Neuronal stem cell (in vitro differentiated cells): ENCODE data around the gene CRHR2.

ENCODE experiments used
- DNase-seq: peaks from one replicate; pipeline ENCODE4 v3.0.0-alpha.2; 2013; ENCODE audit warnings: low spot score
- H2AFZ ChIP-seq: one replicate; pipeline ENCODE4 v1.6.1; 2013; ENCODE audit warnings: mild to moderate bottlenecking, low read length, inconsistent platforms
- H2AK5ac ChIP-seq: 2 replicates; pipeline ENCODE4 v1.6.1; 2013; ENCODE audit warnings: low read depth, mild to moderate bottlenecking, inconsistent platforms, low read length, moderate library complexity, mixed read lengths
- H2BK120ac ChIP-seq: 2 replicates; pipeline ENCODE4 v1.6.1; 2013; ENCODE audit warnings: low read depth, mild to moderate bottlenecking, inconsistent platforms, low read length, moderate library complexity, mixed read lengths
- H2BK12ac ChIP-seq: one replicate; pipeline ENCODE4 v1.6.1; 2013; ENCODE audit warnings: low read length, inconsistent platforms
- H2BK15ac ChIP-seq: 2 replicates; pipeline ENCODE4 v1.6.1; 2013; ENCODE audit warnings: mild to moderate bottlenecking, low read length, inconsistent platforms, mixed read lengths
- H2BK5ac ChIP-seq: one replicate; pipeline ENCODE4 v1.6.1; 2013; ENCODE audit warnings: inconsistent platforms, mild to moderate bottlenecking, low read length, moderate library complexity
- H3K14ac ChIP-seq: one replicate; pipeline ENCODE4 v1.6.1; 2013; ENCODE audit warnings: low read length, inconsistent platforms
- H3K18ac ChIP-seq: 2 replicates; pipeline ENCODE4 v1.6.1; 2013; ENCODE audit warnings: low read length, inconsistent platforms
- H3K23ac ChIP-seq: 2 replicates; pipeline ENCODE4 v1.6.1; 2013; ENCODE audit warnings: low read depth, mild to moderate bottlenecking, mixed read lengths, low read length, inconsistent platforms; ENCODE audit not compliant: poor library complexity
- H3K27ac ChIP-seq: replicated peaks from 3 replicates; pipeline ENCODE4 v1.5.1; 2013; ENCODE audit warnings: low read length, inconsistent platforms
- H3K27me3 ChIP-seq, 3 experiments: 2 replicates each; pipeline ENCODE4 v1.6.1; 2013; ENCODE audit warnings: low read length in 3 of 3, mild to moderate bottlenecking in 2 of 3, inconsistent platforms in 1 of 3, low read depth in 1 of 3, mixed read lengths in 1 of 3, moderate library complexity in 1 of 3; ENCODE audit not compliant: control insufficient read depth in 3 of 3, insufficient read depth in 3 of 3
- H3K36me3 ChIP-seq, 2 donors: replicated peaks in 1 of 2; 2 replicates each; pipeline ENCODE4 v1.6.1; 2013; ENCODE audit warnings: low read length in 2 of 2; ENCODE audit not compliant: control insufficient read depth in 2 of 2, insufficient read depth in 2 of 2
- H3K4ac ChIP-seq: 2 replicates; pipeline ENCODE4 v1.6.1; 2013; ENCODE audit warnings: inconsistent platforms, mild to moderate bottlenecking, low read length, moderate library complexity
- H3K4me1 ChIP-seq, 2 donors: 1 replicate in 1 of 2; 2 replicates in 1 of 2; pipeline ENCODE4 v1.6.1; 2013; ENCODE audit warnings: low read length in 2 of 2, low read depth in 1 of 2; ENCODE audit not compliant: control insufficient read depth in 2 of 2, insufficient read depth in 1 of 2
- H3K4me2 ChIP-seq: one replicate; pipeline ENCODE4 v1.6.1; 2013; ENCODE audit warnings: mild to moderate bottlenecking, low read length, inconsistent platforms; ENCODE audit not compliant: insufficient read depth, poor library complexity, severe bottlenecking
- H3K4me3 ChIP-seq, 2 donors: 2 replicates each; pipeline ENCODE4 v1.5.1; 2013; ENCODE audit warnings: low read length in 2 of 2, mild to moderate bottlenecking in 2 of 2, inconsistent platforms in 1 of 2, moderate library complexity in 1 of 2
- H3K79me1 ChIP-seq: one replicate; pipeline ENCODE4 v1.6.1; 2013; ENCODE audit warnings: low read depth, mild to moderate bottlenecking, inconsistent platforms, low read length, moderate library complexity
- H3K9ac ChIP-seq: one replicate; pipeline ENCODE4 v1.6.1; 2013; ENCODE audit warnings: mild to moderate bottlenecking, low read depth, low read length, inconsistent platforms; ENCODE audit not compliant: poor library complexity
- H3K9me3 ChIP-seq, 2 donors: replicated peaks in 1 of 2; 2 replicates each; pipeline versions ENCODE3 to v1.6.1; 2013; ENCODE audit warnings: low read length in 2 of 2, mild to moderate bottlenecking in 2 of 2, inconsistent platforms in 1 of 2, low read depth in 1 of 2, mixed read lengths in 1 of 2, moderate library complexity in 1 of 2; ENCODE audit not compliant: control insufficient read depth in 2 of 2, insufficient read depth in 1 of 2
- H4K8ac ChIP-seq: one replicate; pipeline ENCODE4 v1.6.1; 2013; ENCODE audit warnings: low read depth, mild to moderate bottlenecking, inconsistent platforms, low read length, moderate library complexity
- H4K91ac ChIP-seq: one replicate; pipeline ENCODE4 v1.6.1; 2013; ENCODE audit warnings: low read length, low read depth, mild to moderate bottlenecking, inconsistent platforms; ENCODE audit not compliant: poor library complexity
- WGBS, 2 donors: extraction: QIAGEN DNeasy Blood & Tissue Kit; methylation state at CpG; one replicate each; pipeline ENCODE4 v1.1.7; 2013; ENCODE audit warnings: missing lambda C conversion rate in 2 of 2, mixed read lengths in 1 of 2; ENCODE audit not compliant: insufficient read length in 2 of 2, insufficient replicate concordance in 1 of 2; ENCODE audit errors: extremely low coverage in 2 of 2; 5-methylcytosine and 5-hydroxymethylcytosine counted together

CRHR2 gene

GRCh38 chr7:30683816-30684215 is 1.6 kb upstream of the CRHR2 start:
- no peak overlapping the region for H3K4ac ChIP-seq
- no peak overlapping the region for H2BK15ac ChIP-seq
- no peaks in the 10 kb centered on the region for H3K36me3 ChIP-seq
- H3K18ac ChIP-seq: peak overlapping the region; percentile 23
- H3K9ac ChIP-seq: no peak overlapping the region
- no peak overlapping the region for H3K27ac ChIP-seq
- H2AK5ac ChIP-seq: no peak overlapping the region
- no peak overlapping the region for H3K14ac ChIP-seq
- no peak overlapping the region for H2BK120ac ChIP-seq
- no peak overlapping the region for H4K91ac ChIP-seq
- H2BK5ac ChIP-seq: no peak overlapping the region
- H3K4me1 ChIP-seq: peaks cover 13 to 26% of the 10 kb centered on the region in 2 donors
- peaks cover 3 to 78% (median 31%) of the 10 kb centered on the region in 3 experiments for H3K27me3 ChIP-seq
- H3K79me1 ChIP-seq: no peaks in the 10 kb centered on the region
- H3K4me2 ChIP-seq: no peak overlapping the region
- H3K4me3 ChIP-seq: no peak overlapping the region
- no peak overlapping the region for H2AFZ ChIP-seq
- WGBS, 2 donors: no CpG with 5 or more reads among the region's 3 CpGs
- peaks cover 0 to 2% of the 10 kb centered on the region in 2 donors for H3K9me3 ChIP-seq
- no peak overlapping the region for H3K23ac ChIP-seq
- DNase-seq: no peak
- H2BK12ac ChIP-seq: no peak overlapping the region
- no peak overlapping the region for H4K8ac ChIP-seq

- Histone ChIP-seq H3K23ac (no peak overlapping the region), H3K27me3 (peaks cover 3 to 81% (median 31%) of the 10 kb centered on the region in 3 experiments)
- WGBS, 2 donors: no CpG with 5 or more reads among the region's 5 CpGs
Measured at GRCh38 chr7:30683306-30683705, 1.1 kb upstream of the CRHR2 start.

GRCh38 chr7:30681815-30682211 is 443 bp downstream of the CRHR2 start:
- H2AK5ac ChIP-seq: no peak overlapping the region
- H3K27me3 ChIP-seq: peaks cover 3 to 86% (median 31%) of the 10 kb centered on the region in 3 experiments
- H3K9me3 ChIP-seq: no peaks in the 10 kb centered on the region
- no peak for DNase-seq
- H4K91ac ChIP-seq: no peak overlapping the region
- H3K4me2 ChIP-seq: peak overlapping the region; percentile 99
- H3K14ac ChIP-seq: peak overlapping the region; percentile 72
- H3K4ac ChIP-seq: no peak overlapping the region
- H3K9ac ChIP-seq: peak overlapping the region; percentile 83
- H3K4me1 ChIP-seq: peaks cover 10 to 24% of the 10 kb centered on the region in 2 donors
- no peak overlapping the region for H2BK12ac ChIP-seq
- no peaks in the 10 kb centered on the region for H3K36me3 ChIP-seq
- peak overlapping the region; percentile 5 for H3K23ac ChIP-seq
- H2BK5ac ChIP-seq: no peak overlapping the region
- no peaks in the 10 kb centered on the region for H3K79me1 ChIP-seq
- no CpG with 5 or more reads among the region's 40 CpGs for WGBS, 2 donors
- peak overlapping the region; percentile 12 to 83 for H3K4me3 ChIP-seq
- H2BK120ac ChIP-seq: no peak overlapping the region
- H2BK15ac ChIP-seq: no peak overlapping the region
- peak overlapping the region; percentile 80 for H3K18ac ChIP-seq
- no peak overlapping the region for H3K27ac ChIP-seq
- H2AFZ ChIP-seq: peak overlapping the region; percentile 83
- H4K8ac ChIP-seq: no peak overlapping the region

More at GRCh38 chr7:30683306-30683705, 1.1 kb upstream of the CRHR2 start:
- H3K4me3 ChIP-seq: no peak overlapping the region
- H2BK5ac ChIP-seq: no peak overlapping the region
- no peak overlapping the region for H2BK15ac ChIP-seq
- peak overlapping the region; percentile 57 for H2AK5ac ChIP-seq
- H3K27ac ChIP-seq: no peak overlapping the region
- peaks cover 11 to 27% of the 10 kb centered on the region in 2 donors for H3K4me1 ChIP-seq
- no peak overlapping the region for H2BK12ac ChIP-seq
- H4K91ac ChIP-seq: no peak overlapping the region
- H3K14ac ChIP-seq: no peak overlapping the region
- no peak overlapping the region for H3K18ac ChIP-seq
- H4K8ac ChIP-seq: no peak overlapping the region
- H2AFZ ChIP-seq: no peak overlapping the region
- H3K4me2 ChIP-seq: no peak overlapping the region
- no peak overlapping the region for H2BK120ac ChIP-seq
- H3K79me1 ChIP-seq: no peaks in the 10 kb centered on the region
- no peak overlapping the region for H3K9ac ChIP-seq
- no peak overlapping the region for H3K4ac ChIP-seq
- no peak for DNase-seq
- peaks cover 0 to 2% of the 10 kb centered on the region in 2 donors for H3K9me3 ChIP-seq
- no peaks in the 10 kb centered on the region for H3K36me3 ChIP-seq

GRCh38 chr7:30681331-30681797 is 892 bp downstream of the CRHR2 start:
- Histone ChIP-seq H2BK12ac (no peak overlapping the region), H2BK5ac (no peak overlapping the region), H2BK120ac (no peak overlapping the region), H3K9me3 (no peaks in the 10 kb centered on the region), H3K27me3 (peaks cover 3 to 90% (median 31%) of the 10 kb centered on the region in 3 experiments), H3K4me2 (peak overlapping the region; percentile 99), H3K4ac (no peak overlapping the region), H3K27ac (no peak overlapping the region), H3K4me3 (peak overlapping the region in 1 of 2 donors; percentile 83), H3K4me1 (peaks cover 10 to 24% of the 10 kb centered on the region in 2 donors), H2AFZ (peak overlapping the region; percentile 83), H3K18ac (peak overlapping the region; percentile 80), H3K9ac (no peak overlapping the region), H3K14ac (peak overlapping the region; percentile 31), H4K91ac (no peak overlapping the region), H3K79me1 (no peaks in the 10 kb centered on the region), H3K36me3 (no peaks in the 10 kb centered on the region), H3K23ac (peak overlapping the region; percentile 37), H4K8ac (no peak overlapping the region), H2BK15ac (no peak overlapping the region), H2AK5ac (no peak overlapping the region)
- no CpG with 5 or more reads among the region's 16 CpGs for WGBS, 2 donors
- DNase-seq: no peak
